ENCODE measurements around the gene FPR3. TPM values are rescaled to one million over a fixed set of nuclear protein-coding genes. Genes with fewer than 3 reads are reported as not detected.
A peak's percentile ranks its signal among the peaks of the same experiment; 100 is the strongest.

FPR3 gene
- total and polyA plus RNA-seq, 9 of the 15 experiments (the other 6 are each of a cell fraction or from before 2014, with no cell fraction given), result 0.08 to 0.51 (median 0.22) TPM; not detected in 1

GRCh38 chr19:51800473-51801244 lies 5.7 kb downstream of the FPR3 start (continued):
- TF ChIP-seq TAF1 (IDR thresholded peaks at IDR 0.05; ENCODE audit: control insufficient read depth, extremely low read depth, insufficient read depth, low read length, severe bottlenecking) (peak; percentile 21), SP1 (CRISPR knock-in tag; IDR thresholded peaks at IDR 0.05) (peak; percentile 47; the same call in 1 of the 2 replicates), TBP (optimal IDR thresholded peaks at IDR 0.05; ENCODE audit: low read depth, low read length) (no peak), CC2D1A (IDR thresholded peaks at IDR 0.05) (peak; percentile 90; the same call in 1 of the 2 replicates), ZNF316 (IDR thresholded peaks at IDR 0.05) (no peak), HSF4 (CRISPR knock-in tag; IDR thresholded peaks at IDR 0.05; ENCODE audit: borderline replicate concordance) (0 out of 2 replicates have a peak, but pooled peaks have one; percentile 79), ZKSCAN1 (IDR thresholded peaks at IDR 0.05; ENCODE audit: low read depth, low read length) (peak; percentile 67; the same call in 1 of the 2 replicates), RBM34 (IDR thresholded peaks at IDR 0.05; ENCODE audit: borderline replicate concordance, insufficient read depth, low read length) (no peak), TAL1 (IDR thresholded peaks at IDR 0.05) (peak; percentile 95), ZBTB9 (CRISPR knock-in tag; IDR thresholded peaks at IDR 0.05) (peak; percentile 73; the same call in 1 of the 2 replicates), ZHX1 (conservative IDR thresholded peaks at IDR 0.05; ENCODE audit: low read length) (no peak), SMC3 (conservative IDR thresholded peaks at IDR 0.05; ENCODE audit: insufficient read depth, low read depth, low read length) (no peak), NFE2 (IDR thresholded peaks at IDR 0.05; ENCODE audit: low read depth) (peak; percentile 86), SIN3B (IDR thresholded peaks at IDR 0.05; ENCODE audit: low read depth) (no peak)
- TF ChIP-seq, protein P1, sequence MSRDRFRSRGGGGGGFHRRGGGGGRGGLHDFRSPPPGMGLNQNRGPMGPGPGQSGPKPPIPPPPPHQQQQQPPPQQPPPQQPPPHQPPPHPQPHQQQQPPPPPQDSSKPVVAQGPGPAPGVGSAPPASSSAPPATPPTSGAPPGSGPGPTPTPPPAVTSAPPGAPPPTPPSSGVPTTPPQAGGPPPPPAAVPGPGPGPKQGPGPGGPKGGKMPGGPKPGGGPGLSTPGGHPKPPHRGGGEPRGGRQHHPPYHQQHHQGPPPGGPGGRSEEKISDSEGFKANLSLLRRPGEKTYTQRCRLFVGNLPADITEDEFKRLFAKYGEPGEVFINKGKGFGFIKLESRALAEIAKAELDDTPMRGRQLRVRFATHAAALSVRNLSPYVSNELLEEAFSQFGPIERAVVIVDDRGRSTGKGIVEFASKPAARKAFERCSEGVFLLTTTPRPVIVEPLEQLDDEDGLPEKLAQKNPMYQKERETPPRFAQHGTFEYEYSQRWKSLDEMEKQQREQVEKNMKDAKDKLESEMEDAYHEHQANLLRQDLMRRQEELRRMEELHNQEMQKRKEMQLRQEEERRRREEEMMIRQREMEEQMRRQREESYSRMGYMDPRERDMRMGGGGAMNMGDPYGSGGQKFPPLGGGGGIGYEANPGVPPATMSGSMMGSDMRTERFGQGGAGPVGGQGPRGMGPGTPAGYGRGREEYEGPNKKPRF (IDR thresholded peaks at IDR 0.05; ENCODE audit: low read depth, low read length), result no peak
- TF ChIP-seq, protein P2, sequence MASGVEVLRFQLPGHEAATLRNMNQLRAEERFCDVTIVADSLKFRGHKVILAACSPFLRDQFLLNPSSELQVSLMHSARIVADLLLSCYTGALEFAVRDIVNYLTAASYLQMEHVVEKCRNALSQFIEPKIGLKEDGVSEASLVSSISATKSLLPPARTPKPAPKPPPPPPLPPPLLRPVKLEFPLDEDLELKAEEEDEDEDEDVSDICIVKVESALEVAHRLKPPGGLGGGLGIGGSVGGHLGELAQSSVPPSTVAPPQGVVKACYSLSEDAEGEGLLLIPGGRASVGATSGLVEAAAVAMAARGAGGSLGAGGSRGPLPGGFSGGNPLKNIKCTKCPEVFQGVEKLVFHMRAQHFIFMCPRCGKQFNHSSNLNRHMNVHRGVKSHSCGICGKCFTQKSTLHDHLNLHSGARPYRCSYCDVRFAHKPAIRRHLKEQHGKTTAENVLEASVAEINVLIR (CRISPR knock-in tag; IDR thresholded peaks at IDR 0.05), result no peak
- TF ChIP-seq, protein P3, sequence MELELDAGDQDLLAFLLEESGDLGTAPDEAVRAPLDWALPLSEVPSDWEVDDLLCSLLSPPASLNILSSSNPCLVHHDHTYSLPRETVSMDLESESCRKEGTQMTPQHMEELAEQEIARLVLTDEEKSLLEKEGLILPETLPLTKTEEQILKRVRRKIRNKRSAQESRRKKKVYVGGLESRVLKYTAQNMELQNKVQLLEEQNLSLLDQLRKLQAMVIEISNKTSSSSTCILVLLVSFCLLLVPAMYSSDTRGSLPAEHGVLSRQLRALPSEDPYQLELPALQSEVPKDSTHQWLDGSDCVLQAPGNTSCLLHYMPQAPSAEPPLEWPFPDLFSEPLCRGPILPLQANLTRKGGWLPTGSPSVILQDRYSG (tag; conservative IDR thresholded peaks at IDR 0.05; ENCODE audit: low read depth), result 0 out of 2 replicates have a peak, but pooled peaks have one; percentile 91
